HepG2 (cell line): ENCODE measurements around the gene MFSD2B. TPM values are rescaled to one million over a fixed set of nuclear protein-coding genes. Genes with fewer than 3 reads are reported as not detected.

Source experiments
- ATAC-seq: fragments of 200-7000 bp; cut with Tn5 transposase; 3 replicates; pipeline ENCODE4 v1.9.1; 2020; ENCODE audit warnings: mild to moderate bottlenecking, moderate library complexity
- BruUV-seq: library from RNA; stranded (reverse); fragments of 400-500 nt; replicated peaks from 2 replicates; lab custom pipeline; 2021; lab: Mats Ljungman, UMichigan
- CTCF ChIA-PET: fragments of 300-600 bp; formaldehyde crosslinking; extraction: SDS; loops from one replicate; lab custom pipeline; 2021; ENCODE audit warnings: low total read pairs, inconsistent platforms, low intra/inter-chr PET ratio; lab: Yijun Ruan, JAX
- POLR2A ChIA-PET: fragments of 350-600 bp; sonication (Branson Sonifier 250); formaldehyde crosslinking; loops from one replicate; lab custom pipeline; 2020; ENCODE audit warnings: antibody characterized with exemption, inconsistent platforms; lab: Yijun Ruan, JAX
- DNase-seq: peaks from one replicate; pipeline ENCODE4 v3.0.0-alpha.2; 2015; ENCODE audit warnings: low spot score
- FAIRE-seq: peaks from 3 replicates; lab custom pipeline; 2011; peaks lifted over from hg19 to GRCh38; lab: Jason Lieb, UNC
- H2AFZ ChIP-seq: one replicate; pipeline ENCODE4 v1.6.1; 2011; ENCODE audit warnings: low read length, inconsistent platforms
- H3K27ac ChIP-seq: fragments of 300-600 bp; 3 replicates; pipeline ENCODE4 v1.8.0; 2011; ENCODE audit warnings: mixed run types, mild to moderate bottlenecking, mixed read lengths, low read length, inconsistent platforms; ENCODE audit not compliant: insufficient read depth; ENCODE audit errors: extremely low read length
- H3K27me3 ChIP-seq, 2 experiments: fragments of 200-600 bp in 1 of 2; 2 replicates in 1 of 2; 3 replicates in 1 of 2; pipeline versions ENCODE4 v1.6.0 to v1.8.0; 2011; ENCODE audit warnings: low read length in 2 of 2, mild to moderate bottlenecking in 2 of 2, moderate library complexity in 2 of 2, inconsistent platforms in 1 of 2; ENCODE audit not compliant: insufficient read depth in 2 of 2, control insufficient read depth in 1 of 2
- H3K36me3 ChIP-seq, 2 experiments: fragments of 200-600 bp in 1 of 2; replicated peaks in 1 of 2; 2 replicates in 1 of 2; 3 replicates in 1 of 2; pipeline versions ENCODE4 v1.5.1 to v1.8.0; 2011; ENCODE audit warnings: low read length in 2 of 2, inconsistent platforms in 1 of 2; ENCODE audit not compliant: insufficient read depth in 2 of 2, control insufficient read depth in 1 of 2
- H3K4me1 ChIP-seq: 2 replicates; pipeline ENCODE4 v1.5.1; 2012; ENCODE audit warnings: low read length, inconsistent platforms; ENCODE audit not compliant: insufficient read depth
- H3K4me2 ChIP-seq: 2 replicates; pipeline ENCODE4 v1.6.0; 2011; ENCODE audit warnings: low read depth, low read length, inconsistent platforms
- H3K4me3 ChIP-seq, 3 experiments: fragments of 200-600 bp in 1 of 3; sonication (generic), shearing (Covaris generic) in 1 of 3; replicated peaks in 1 of 3; 2 replicates each; pipeline ENCODE4 v1.5.1; 2011 to 2016; ENCODE audit warnings: low read length in 3 of 3, inconsistent platforms in 2 of 3, low read depth in 2 of 3, mild to moderate bottlenecking in 2 of 3, control low read depth in 1 of 3, mixed read lengths in 1 of 3; ENCODE audit not compliant: insufficient read depth in 1 of 3
- H3K79me2 ChIP-seq: one replicate; pipeline ENCODE4 v1.6.1; 2011; ENCODE audit warnings: low read length, inconsistent platforms; ENCODE audit not compliant: insufficient read depth
- H3K9ac ChIP-seq: 2 replicates; pipeline ENCODE4 v1.6.0; 2011; ENCODE audit warnings: mild to moderate bottlenecking, low read depth, low read length, inconsistent platforms; ENCODE audit not compliant: insufficient read depth
- H3K9me3 ChIP-seq: 2 replicates; pipeline ENCODE4 v1.5.1; 2012; ENCODE audit warnings: mild to moderate bottlenecking, low read length
- H4K20me1 ChIP-seq: 2 replicates; pipeline ENCODE4 v1.6.0; 2011; ENCODE audit warnings: inconsistent platforms, mild to moderate bottlenecking, low read length, moderate library complexity; ENCODE audit not compliant: insufficient read depth
- ARID5B ChIP-seq: IDR thresholded peaks from 2 replicates; pipeline ENCODE4 v1.4.0; 2020; ENCODE audit warnings: mild to moderate bottlenecking, missing genetic modification reagents
- EP300 ChIP-seq, 3 experiments: sonication (generic) in 1 of 3; formaldehyde crosslinking in 1 of 3; IDR thresholded peaks; 2 replicates each; pipeline versions ENCODE4 v1.5.1 to v1.6.1; 2011 to 2020; ENCODE audit warnings: low read depth in 2 of 3, low read length in 2 of 3, borderline replicate concordance in 1 of 3, improper control_type of control experiment in 1 of 3, mild to moderate bottlenecking in 1 of 3, missing genetic modification reagents in 1 of 3, moderate library complexity in 1 of 3
- HHEX ChIP-seq: IDR thresholded peaks from 2 replicates; pipeline ENCODE4 v1.6.1; 2016; ENCODE audit warnings: control low read depth
- HMG20A ChIP-seq: IDR thresholded peaks from 2 replicates; pipeline ENCODE4 v1.6.1; 2016; ENCODE audit warnings: borderline replicate concordance
- MAZ ChIP-seq, 2 experiments: sonication (generic) in 1 of 2; formaldehyde crosslinking in 1 of 2; IDR thresholded peaks; 2 replicates each; pipeline versions ENCODE4 v1.5.0 to v1.6.1; 2012 to 2020; ENCODE audit warnings: low read depth in 2 of 2, mild to moderate bottlenecking in 2 of 2, borderline replicate concordance in 1 of 2, improper control_type of control experiment in 1 of 2, low read length in 1 of 2, missing genetic modification reagents in 1 of 2, moderate library complexity in 1 of 2
- MED1 ChIP-seq: sonication (generic); formaldehyde crosslinking; IDR thresholded peaks from 2 replicates; pipeline ENCODE4 v1.4.0; 2020; ENCODE audit warnings: missing genetic modification reagents
- NCOR1 ChIP-seq: fragments of 200-600 bp; sonication (generic); IDR thresholded peaks from 2 replicates; pipeline ENCODE4 v1.7.0; 2017; ENCODE audit warnings: antibody characterized with exemption, low read length, borderline replicate concordance
- RARA ChIP-seq: IDR thresholded peaks from 2 replicates; pipeline ENCODE4 v1.6.1; 2016; ENCODE audit warnings: missing genetic modification reagents, missing compliant biosample characterization
- SMAD9 ChIP-seq: sonication (generic); formaldehyde crosslinking; IDR thresholded peaks from 2 replicates; pipeline ENCODE4 v1.5.1; 2020; ENCODE audit warnings: mild to moderate bottlenecking, missing genetic modification reagents
- SOX6 ChIP-seq, 2 experiments: fragments of 450-650 bp in 1 of 2; sonication (generic) in 1 of 2; formaldehyde crosslinking in 1 of 2; IDR thresholded peaks; 2 replicates each; pipeline versions ENCODE4 v1.4.0 to v1.6.1; 2017 to 2020; ENCODE audit warnings: antibody characterized with exemption in 1 of 2, mild to moderate bottlenecking in 1 of 2, missing genetic modification reagents in 1 of 2
- XRCC5 ChIP-seq: fragments of 200-400 bp; formaldehyde crosslinking; optimal IDR thresholded peaks from 2 replicates; pipeline ENCODE3; 2017; ENCODE audit warnings: mild to moderate bottlenecking, low read length
- WGBS: methylation state at CpG from one replicate; pipeline ENCODE4 v1.1.6; 2017; ENCODE audit warnings: low lambda C conversion rate; 5-methylcytosine and 5-hydroxymethylcytosine counted together
- in situ Hi-C: cut with HindIII; loops from 2 replicates; pipeline ENCODE4 v1.10.0; 2017; ENCODE audit warnings: low pct_unique_long_range_greater_than_20kb; ENCODE audit not compliant: extremely low pct_ligation_motif_present
- intact Hi-C: fragments of 100-400 bp; cut with micrococcal nuclease; formaldehyde crosslinking; loops from one replicate; pipeline ENCODE4 v1.10.0; 2022; ENCODE audit not compliant: unreplicated experiment
- polyA plus RNA-seq, 8 experiments: library from polyadenylated mRNA; depleted of rRNA in 3 of 8; stranded (reverse) in 7 of 8; unstranded in 1 of 8; fragments of >200 nt; fragmentation: Illumina TruSeq in 4 of 8; extraction: Trizol in 4 of 8; gene quantifications; 2 replicates each; pipeline versions ENCODE4 v1.2.1 to v1.2.3, GENCODE V29; 2011 to 2016; ENCODE audit warnings: low read depth in 4 of 8, missing spikeins in 1 of 8, mixed read lengths in 1 of 8; ENCODE audit not compliant: insufficient read depth in 1 of 8
- total RNA-seq, 5 experiments: library from RNA; depleted of rRNA; stranded (reverse); fragments of >200 nt; fragmentation: Illumina TruSeq; extraction: Trizol; gene quantifications; 2 replicates each; pipeline ENCODE4 v1.2.3, GENCODE V29; 2016; ENCODE audit warnings: low read depth in 1 of 5
- TF ChIP-seq, protein P1 (sequence below): sonication (generic); formaldehyde crosslinking; IDR thresholded peaks from 2 replicates; pipeline ENCODE4 v1.4.0; 2020; ENCODE audit warnings: missing genetic modification reagents
- TF ChIP-seq, protein P2 (sequence below): sonication (generic); formaldehyde crosslinking; conservative IDR thresholded peaks from 2 replicates; pipeline ENCODE4 v1.4.0; 2020; ENCODE audit warnings: mild to moderate bottlenecking, missing genetic modification reagents, moderate library complexity

MFSD2B gene
- total and polyA plus RNA-seq, 2 of the 13 experiments (the other 11 are each of a cell fraction or from before 2014, with no cell fraction given), result 0.21 to 0.93 TPM

DNA sequence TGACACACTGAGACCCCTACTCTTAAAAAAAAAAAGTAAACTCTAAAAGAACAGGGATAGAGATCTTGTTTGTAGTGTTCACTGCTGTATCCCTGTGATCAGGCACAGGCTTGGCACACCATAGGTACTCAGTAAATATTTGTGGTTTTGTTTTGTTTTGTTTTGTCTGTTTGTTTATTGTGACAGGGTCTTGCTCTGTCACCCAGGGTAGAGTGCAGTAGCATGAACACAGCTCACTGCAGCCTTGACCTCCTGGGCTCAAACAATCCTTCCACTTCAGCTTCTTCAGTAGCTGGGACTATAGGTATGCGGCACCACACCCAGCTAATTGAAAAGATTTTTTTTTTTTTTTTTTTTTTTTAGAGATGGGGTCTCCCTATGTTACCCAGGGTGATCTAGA, 43.1 kb downstream of the MFSD2B start:
- Histone ChIP-seq H3K27ac (peak overlapping the region; percentile 47), H3K4me1 (peaks cover 48% of the 10 kb centered on the region), H3K9me3 (no peaks in the 10 kb centered on the region), H3K4me2 (peak overlapping the region; percentile 78), H3K79me2 (peaks cover 7% of the 10 kb centered on the region), H2AFZ (no peak overlapping the region), H3K4me3 (no peak overlapping the region), H3K9ac (no peak overlapping the region; the same call in 1 of the 2 replicates), H3K27me3 (no peaks in the 10 kb centered on the region; a peak in 1 of 5 replicates), H4K20me1 (no peaks in the 10 kb centered on the region), H3K36me3 (peaks cover 0 to 2% of the 10 kb centered on the region in 2 experiments; a peak in 3 of 5 replicates)
- no TSS peak for BruUV-seq
- ATAC-seq, result peak; percentile 9; the same call in 1 of the 3 replicates
- intact Hi-C loops (no loop called here), in situ Hi-C loops (no loop called here)
- WGBS, result 57% methylated on average over 1 of the region's 1 CpG
- ChIA-PET CTCF (no interaction called here), POLR2A (interaction anchor here (1.0 to 4.9 kb wide), 6 partner anchors 13 to 126 kb away, joined by 4 to 56 read pairs (median 26); partner anchors contain the start of genes ATAD2B, SF3B6 and TP53I3)
- DNase-seq, result peak; percentile 40
- peak; percentile 73 for FAIRE-seq
- TF ChIP-seq HHEX (0 out of 2 replicates have a peak, but pooled peaks have one; percentile 26), HMG20A (CRISPR knock-in tag) (peak; percentile 50; the same call in 1 of the 2 replicates), EP300 (IDR thresholded peaks at IDR 0.05; ENCODE audit: low read depth in 2 of 2, low read length in 2 of 2) (peak in 1 of 2 experiments; percentile 40; a peak in 1 of 4 replicates), EP300 (CRISPR knock-in tag; IDR thresholded peaks at IDR 0.05; ENCODE audit: borderline replicate concordance) (no peak), XRCC5 (no peak), ARID5B (peak; percentile 21; the same call in 1 of the 2 replicates), MAZ (IDR thresholded peaks at IDR 0.05; ENCODE audit: borderline replicate concordance, low read depth, low read length) (no peak), MAZ (CRISPR knock-in tag; IDR thresholded peaks at IDR 0.05; ENCODE audit: low read depth) (no peak), RARA (CRISPR knock-in tag) (peak; percentile 73), NCOR1 (0 out of 2 replicates have a peak, but pooled peaks have one; percentile 26), MED1 (CRISPR knock-in tag) (no peak), SOX6 (IDR thresholded peaks at IDR 0.05) (no peak), SOX6 (CRISPR knock-in tag; IDR thresholded peaks at IDR 0.05) (peak; percentile 85), SMAD9 (no peak)
- TF ChIP-seq, protein P1, sequence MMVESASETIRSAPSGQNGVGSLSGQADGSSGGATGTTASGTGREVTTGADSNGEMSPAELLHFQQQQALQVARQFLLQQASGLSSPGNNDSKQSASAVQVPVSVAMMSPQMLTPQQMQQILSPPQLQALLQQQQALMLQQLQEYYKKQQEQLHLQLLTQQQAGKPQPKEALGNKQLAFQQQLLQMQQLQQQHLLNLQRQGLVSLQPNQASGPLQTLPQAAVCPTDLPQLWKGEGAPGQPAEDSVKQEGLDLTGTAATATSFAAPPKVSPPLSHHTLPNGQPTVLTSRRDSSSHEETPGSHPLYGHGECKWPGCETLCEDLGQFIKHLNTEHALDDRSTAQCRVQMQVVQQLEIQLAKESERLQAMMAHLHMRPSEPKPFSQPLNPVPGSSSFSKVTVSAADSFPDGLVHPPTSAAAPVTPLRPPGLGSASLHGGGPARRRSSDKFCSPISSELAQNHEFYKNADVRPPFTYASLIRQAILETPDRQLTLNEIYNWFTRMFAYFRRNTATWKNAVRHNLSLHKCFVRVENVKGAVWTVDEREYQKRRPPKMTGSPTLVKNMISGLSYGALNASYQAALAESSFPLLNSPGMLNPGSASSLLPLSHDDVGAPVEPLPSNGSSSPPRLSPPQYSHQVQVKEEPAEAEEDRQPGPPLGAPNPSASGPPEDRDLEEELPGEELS (CRISPR knock-in tag), result peak; percentile 88
- TF ChIP-seq, protein P2, sequence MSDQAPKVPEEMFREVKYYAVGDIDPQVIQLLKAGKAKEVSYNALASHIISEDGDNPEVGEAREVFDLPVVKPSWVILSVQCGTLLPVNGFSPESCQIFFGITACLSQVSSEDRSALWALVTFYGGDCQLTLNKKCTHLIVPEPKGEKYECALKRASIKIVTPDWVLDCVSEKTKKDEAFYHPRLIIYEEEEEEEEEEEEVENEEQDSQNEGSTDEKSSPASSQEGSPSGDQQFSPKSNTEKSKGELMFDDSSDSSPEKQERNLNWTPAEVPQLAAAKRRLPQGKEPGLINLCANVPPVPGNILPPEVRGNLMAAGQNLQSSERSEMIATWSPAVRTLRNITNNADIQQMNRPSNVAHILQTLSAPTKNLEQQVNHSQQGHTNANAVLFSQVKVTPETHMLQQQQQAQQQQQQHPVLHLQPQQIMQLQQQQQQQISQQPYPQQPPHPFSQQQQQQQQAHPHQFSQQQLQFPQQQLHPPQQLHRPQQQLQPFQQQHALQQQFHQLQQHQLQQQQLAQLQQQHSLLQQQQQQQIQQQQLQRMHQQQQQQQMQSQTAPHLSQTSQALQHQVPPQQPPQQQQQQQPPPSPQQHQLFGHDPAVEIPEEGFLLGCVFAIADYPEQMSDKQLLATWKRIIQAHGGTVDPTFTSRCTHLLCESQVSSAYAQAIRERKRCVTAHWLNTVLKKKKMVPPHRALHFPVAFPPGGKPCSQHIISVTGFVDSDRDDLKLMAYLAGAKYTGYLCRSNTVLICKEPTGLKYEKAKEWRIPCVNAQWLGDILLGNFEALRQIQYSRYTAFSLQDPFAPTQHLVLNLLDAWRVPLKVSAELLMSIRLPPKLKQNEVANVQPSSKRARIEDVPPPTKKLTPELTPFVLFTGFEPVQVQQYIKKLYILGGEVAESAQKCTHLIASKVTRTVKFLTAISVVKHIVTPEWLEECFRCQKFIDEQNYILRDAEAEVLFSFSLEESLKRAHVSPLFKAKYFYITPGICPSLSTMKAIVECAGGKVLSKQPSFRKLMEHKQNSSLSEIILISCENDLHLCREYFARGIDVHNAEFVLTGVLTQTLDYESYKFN (CRISPR knock-in tag), result peak; percentile 59
